Calu3 (cell line): ENCODE results near the gene ATXN3. TPM values are rescaled to one million over a fixed set of nuclear protein-coding genes. Genes with fewer than 3 reads are reported as not detected.
A peak's percentile ranks its signal among the peaks of the same experiment; 100 is the strongest.

Experiments
- BruUV-seq: library from RNA; stranded (reverse); fragments of 400-500 nt; replicated peaks from 2 replicates; lab custom pipeline; 2021; lab: Mats Ljungman, UMichigan
- CTCF ChIA-PET: fragments of 300-600 bp; sonication (Branson Sonifier 250); formaldehyde crosslinking; loops from one replicate; lab custom pipeline; 2022; ENCODE audit warnings: antibody characterized with exemption; lab: Charles Lee
- DNase-seq: peaks from one replicate; pipeline ENCODE4 v3.0.0; 2022
- H3K27ac Mint-ChIP-seq: one replicate; pipeline ENCODE4 v1.8.0; 2022; ENCODE audit warnings: mixed read lengths; ENCODE audit not compliant: unreplicated experiment
- H3K27me3 Mint-ChIP-seq: one replicate; pipeline ENCODE4 v1.8.0; 2022; ENCODE audit warnings: mixed read lengths; ENCODE audit not compliant: unreplicated experiment
- H3K36me3 Mint-ChIP-seq: one replicate; pipeline ENCODE4 v1.8.0; 2022; ENCODE audit warnings: mild to moderate bottlenecking, moderate library complexity, mixed read lengths; ENCODE audit not compliant: insufficient read depth, unreplicated experiment
- H3K4me1 Mint-ChIP-seq: one replicate; pipeline ENCODE4 v1.8.0; 2022; ENCODE audit warnings: mild to moderate bottlenecking, low read depth, mixed read lengths; ENCODE audit not compliant: unreplicated experiment
- H3K4me3 Mint-ChIP-seq: one replicate; pipeline ENCODE4 v1.8.0; 2022; ENCODE audit warnings: mild to moderate bottlenecking, low read depth, moderate library complexity, mixed read lengths; ENCODE audit not compliant: unreplicated experiment
- H3K9me3 Mint-ChIP-seq: one replicate; pipeline ENCODE4 v1.8.0; 2022; ENCODE audit warnings: low read depth, mixed read lengths; ENCODE audit not compliant: unreplicated experiment
- CTCF ChIP-seq: fragments of 200-600 bp; IDR thresholded peaks from one replicate; pipeline ENCODE4 v1.8.0; 2022; ENCODE audit warnings: antibody characterized with exemption; ENCODE audit not compliant: unreplicated experiment
- intact Hi-C: fragments of 100-400 bp; cut with micrococcal nuclease; formaldehyde crosslinking; loops from one replicate; pipeline ENCODE4 v1.10.0; 2022; ENCODE audit not compliant: unreplicated experiment
- total RNA-seq: library from RNA; stranded (reverse); gene quantifications from 2 replicates; pipeline ENCODE4 v1.2.3, GENCODE V29; 2022

The ATXN3 gene
- total RNA-seq, 1 experiment from 2014 or later = 21.8 TPM

GRCh38 chr14:92121207-92121669, 14.9 kb upstream of the ATXN3 start:
- CTCF ChIA-PET = interaction anchor here (0.5 to 2.5 kb wide), 5 partner anchors 9 to 560 kb away, joined by 3 to 28 read pairs (median 4); partner anchors contain the start of genes ATXN3 and TRIP11
- DNase-seq = no peak

GRCh38 chr14:92109490-92109889, 3.1 kb upstream of the ATXN3 start:
- TF ChIP-seq CTCF = no peak
- peaks cover 18% of the 10 kb centered on the region for H3K36me3 Mint-ChIP-seq
- BruUV-seq = no TSS peak
- H3K9me3 Mint-ChIP-seq = no peaks in the 10 kb centered on the region
- H3K4me3 Mint-ChIP-seq = no peak overlapping the region
- H3K4me1 Mint-ChIP-seq = no peaks in the 10 kb centered on the region
- intact Hi-C loops = no loop called here
- no peaks in the 10 kb centered on the region for H3K27me3 Mint-ChIP-seq
- no peak for DNase-seq
- H3K27ac Mint-ChIP-seq = peak overlapping the region; percentile 14
- CTCF ChIA-PET = no interaction called here

More at GRCh38 chr14:92121207-92121669, 14.9 kb upstream of the ATXN3 start:
- intact Hi-C loops = no loop called here
- H3K27ac Mint-ChIP-seq = peak overlapping the region; percentile 98
- H3K36me3 Mint-ChIP-seq = peaks cover 48% of the 10 kb centered on the region
- H3K4me1 Mint-ChIP-seq = peaks cover 21% of the 10 kb centered on the region
- H3K9me3 Mint-ChIP-seq = no peaks in the 10 kb centered on the region
- BruUV-seq = TSS peak; percentile 62
- H3K4me3 Mint-ChIP-seq = peak overlapping the region; percentile 83
- no peaks in the 10 kb centered on the region for H3K27me3 Mint-ChIP-seq
- no peak for TF ChIP-seq CTCF

- Mint-ChIP-seq H3K27me3 (no peaks in the 10 kb centered on the region), H3K4me3 (no peak overlapping the region), H3K27ac (no peak overlapping the region), H3K9me3 (no peaks in the 10 kb centered on the region), H3K36me3 (peaks cover 18% of the 10 kb centered on the region), H3K4me1 (no peaks in the 10 kb centered on the region)
- no peak for DNase-seq
- no TSS peak for BruUV-seq
- CTCF ChIA-PET = no interaction called here
- TF ChIP-seq CTCF = no peak
- intact Hi-C loops = no loop called here
These were observed 2.2 kb upstream of the ATXN3 start for GRCh38 chr14:92108345-92109254.

- peak overlapping the region; percentile 38 for H3K27ac Mint-ChIP-seq
- no peaks in the 10 kb centered on the region for H3K27me3 Mint-ChIP-seq
- intact Hi-C loops = no loop called here
- H3K36me3 Mint-ChIP-seq = peaks cover 18% of the 10 kb centered on the region
- BruUV-seq = no TSS peak
- no peaks in the 10 kb centered on the region for H3K9me3 Mint-ChIP-seq
- TF ChIP-seq CTCF = no peak
- H3K4me1 Mint-ChIP-seq = no peaks in the 10 kb centered on the region
- CTCF ChIA-PET = interaction anchor here (0.6 to 1.9 kb wide), 6 partner anchors 13 to 1078 kb away, joined by 3 to 28 read pairs (median 4); partner anchors contain the start of genes CPSF2 and NDUFB1
- peak; percentile 7 for DNase-seq
- H3K4me3 Mint-ChIP-seq = peak overlapping the region; percentile 81
These were observed 564 bp downstream of the ATXN3 start for GRCh38 chr14:92105893-92106142.
